Vagina (tissue), 2 donors: ENCODE measurements around the gene ACSF3.

Experiments
- POLR2A ChIP-seq, 2 donors: fragments of 450-650 bp; IDR thresholded peaks; one replicate each; pipeline ENCODE4 v1.6.1; 2017; ENCODE audit warnings: antibody characterized with exemption in 2 of 2, mild to moderate bottlenecking in 2 of 2, moderate library complexity in 2 of 2
- TF ChIP-seq, protein P1 (sequence below), 3 experiments: fragments of 450-650 bp in 2 of 3; fragments of 200-600 bp in 1 of 3; sonication (generic) in 1 of 3; IDR thresholded peaks; one replicate each; pipeline ENCODE4 v1.5.1; 2017 to 2019; ENCODE audit warnings: antibody characterized with exemption in 3 of 3, mild to moderate bottlenecking in 2 of 3, moderate library complexity in 2 of 3

DNA sequence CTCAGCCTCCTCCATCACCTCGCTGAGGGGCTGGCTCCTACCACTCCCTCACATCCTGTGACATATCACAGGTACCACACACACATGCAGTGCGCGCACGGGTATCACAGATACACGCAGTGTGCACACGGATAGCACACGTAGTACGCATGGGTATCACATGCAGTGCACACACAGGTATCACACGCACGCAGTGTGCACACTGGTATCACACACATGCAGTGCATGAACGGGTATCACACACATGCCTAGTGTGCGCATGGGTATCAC, 30.1 kb downstream of the ACSF3 start:
- no peak for TF ChIP-seq POLR2A (IDR thresholded peaks at IDR 0.05)
- TF ChIP-seq, protein P1, sequence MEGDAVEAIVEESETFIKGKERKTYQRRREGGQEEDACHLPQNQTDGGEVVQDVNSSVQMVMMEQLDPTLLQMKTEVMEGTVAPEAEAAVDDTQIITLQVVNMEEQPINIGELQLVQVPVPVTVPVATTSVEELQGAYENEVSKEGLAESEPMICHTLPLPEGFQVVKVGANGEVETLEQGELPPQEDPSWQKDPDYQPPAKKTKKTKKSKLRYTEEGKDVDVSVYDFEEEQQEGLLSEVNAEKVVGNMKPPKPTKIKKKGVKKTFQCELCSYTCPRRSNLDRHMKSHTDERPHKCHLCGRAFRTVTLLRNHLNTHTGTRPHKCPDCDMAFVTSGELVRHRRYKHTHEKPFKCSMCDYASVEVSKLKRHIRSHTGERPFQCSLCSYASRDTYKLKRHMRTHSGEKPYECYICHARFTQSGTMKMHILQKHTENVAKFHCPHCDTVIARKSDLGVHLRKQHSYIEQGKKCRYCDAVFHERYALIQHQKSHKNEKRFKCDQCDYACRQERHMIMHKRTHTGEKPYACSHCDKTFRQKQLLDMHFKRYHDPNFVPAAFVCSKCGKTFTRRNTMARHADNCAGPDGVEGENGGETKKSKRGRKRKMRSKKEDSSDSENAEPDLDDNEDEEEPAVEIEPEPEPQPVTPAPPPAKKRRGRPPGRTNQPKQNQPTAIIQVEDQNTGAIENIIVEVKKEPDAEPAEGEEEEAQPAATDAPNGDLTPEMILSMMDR (IDR thresholded peaks at IDR 0.05): no peak
